Superior temporal gyrus (tissue), 1 donor: ENCODE results near the gene NLGN1.

Experiments used
- DNase-seq: peaks from one replicate; pipeline ENCODE4 v3.0.0-alpha.2; 2016; ENCODE audit errors: extremely low spot score

The NLGN1 gene

GRCh38 chr3:173977747-173978146 lies 580.2 kb downstream of the NLGN1 start:
- no peak for DNase-seq

GRCh38 chr3:173983343-173983742 lies 585.8 kb downstream of the NLGN1 start:
- no peak for DNase-seq

- no peak for DNase-seq
Measured at GRCh38 chr3:173986861-173987410, 589.4 kb downstream of the NLGN1 start.

GRCh38 chr3:173988909-173989308 lies 591.4 kb downstream of the NLGN1 start:
- DNase-seq, result no peak

GRCh38 chr3:173992416-173992815 lies 594.9 kb downstream of the NLGN1 start:
- no peak for DNase-seq

GRCh38 chr3:173993299-173993698 lies 595.8 kb downstream of the NLGN1 start:
- peak; percentile 60 for DNase-seq

- DNase-seq, result no peak
Measured at GRCh38 chr3:174000675-174001074, 603.1 kb downstream of the NLGN1 start.

GRCh38 chr3:174002543-174002942 lies 605.0 kb downstream of the NLGN1 start:
- DNase-seq, result no peak

GRCh38 chr3:174010907-174011306 lies 613.4 kb downstream of the NLGN1 start:
- no peak for DNase-seq

- no peak for DNase-seq
Measured at GRCh38 chr3:174016186-174016585, 618.6 kb downstream of the NLGN1 start.

GRCh38 chr3:174020156-174020555 lies 622.6 kb downstream of the NLGN1 start:
- no peak for DNase-seq

GRCh38 chr3:174023421-174023820 lies 625.9 kb downstream of the NLGN1 start:
- DNase-seq, result peak; percentile 57

GRCh38 chr3:174028673-174029072 lies 631.1 kb downstream of the NLGN1 start:
- DNase-seq, result no peak

GRCh38 chr3:174035328-174035886 lies 637.9 kb downstream of the NLGN1 start:
- DNase-seq, result no peak

- no peak for DNase-seq
Measured at GRCh38 chr3:174046311-174046710, 648.8 kb downstream of the NLGN1 start.

GRCh38 chr3:174049472-174049871 lies 651.9 kb downstream of the NLGN1 start:
- DNase-seq, result no peak

GRCh38 chr3:174051191-174051590 lies 653.6 kb downstream of the NLGN1 start:
- DNase-seq, result no peak

GRCh38 chr3:174058804-174059203 lies 661.3 kb downstream of the NLGN1 start:
- DNase-seq, result no peak

- no peak for DNase-seq
Measured at GRCh38 chr3:174060431-174060830, 662.9 kb downstream of the NLGN1 start.

GRCh38 chr3:174061162-174061561 lies 663.6 kb downstream of the NLGN1 start:
- DNase-seq, result no peak

- DNase-seq, result peak; percentile 21
Measured at GRCh38 chr3:174061731-174062130, 664.2 kb downstream of the NLGN1 start.

- no peak for DNase-seq
Measured at GRCh38 chr3:174062923-174063322, 665.4 kb downstream of the NLGN1 start.

GRCh38 chr3:174068035-174068434 lies 670.5 kb downstream of the NLGN1 start:
- no peak for DNase-seq

- no peak for DNase-seq
Measured at GRCh38 chr3:174072675-174073074, 675.1 kb downstream of the NLGN1 start.
